ENCODE measurements around the gene GPR35.

GRCh38 chr2:240578488-240578887 lies 46.8 kb upstream of the GPR35 start:
- no peak for TF ChIP-seq CTCF (IDR thresholded peaks at IDR 0.05 in 4 of 5, conservative IDR thresholded peaks at IDR 0.05 in 1 of 5)
- no peak for TF ChIP-seq POLR2A (IDR thresholded peaks at IDR 0.05)

Data from gastrocnemius medialis (tissue), 4 donors.